WTC11 (cell line): Measurements from ENCODE around the gene EEF1AKMT1.

ENCODE experiments used
- CREB1 ChIP-seq: sonication (generic); formaldehyde crosslinking; IDR thresholded peaks from 2 replicates; pipeline ENCODE4 v1.8.0; 2023; ENCODE audit warnings: mild to moderate bottlenecking, missing genetic modification reagents
- CTCF ChIP-seq: fragments of 200-600 bp; IDR thresholded peaks from 2 replicates; pipeline ENCODE4 v1.8.0; 2022; ENCODE audit warnings: antibody characterized with exemption
- FOXK1 ChIP-seq: sonication (generic); formaldehyde crosslinking; IDR thresholded peaks from 2 replicates; pipeline ENCODE4 v1.8.0; 2022; ENCODE audit warnings: mild to moderate bottlenecking, moderate library complexity, missing genetic modification reagents
- MAX ChIP-seq: sonication (generic); formaldehyde crosslinking; IDR thresholded peaks from 2 replicates; pipeline ENCODE4 v1.8.0; 2022; ENCODE audit warnings: mild to moderate bottlenecking, missing genetic modification reagents
- NFYB ChIP-seq: sonication (generic); formaldehyde crosslinking; conservative IDR thresholded peaks from 2 replicates; pipeline ENCODE4 v1.8.0; 2022; ENCODE audit warnings: low read depth, missing genetic modification reagents
- NR1H2 ChIP-seq: sonication (generic); formaldehyde crosslinking; IDR thresholded peaks from 2 replicates; pipeline ENCODE4 v1.9.0; 2021; ENCODE audit warnings: mild to moderate bottlenecking, moderate library complexity, missing genetic modification reagents
- NR2C2 ChIP-seq: sonication (generic); formaldehyde crosslinking; IDR thresholded peaks from 2 replicates; pipeline ENCODE4 v1.8.0; 2022; ENCODE audit warnings: mild to moderate bottlenecking, missing genetic modification reagents
- TP53 ChIP-seq: sonication (generic); formaldehyde crosslinking; IDR thresholded peaks from 2 replicates; pipeline ENCODE4 v1.8.1; 2023; ENCODE audit warnings: mild to moderate bottlenecking, missing genetic modification reagents
- ZNF232 ChIP-seq: sonication (generic); formaldehyde crosslinking; IDR thresholded peaks from 2 replicates; pipeline ENCODE4 v1.8.0; 2022; ENCODE audit warnings: mild to moderate bottlenecking, missing genetic modification reagents
- ZNF512 ChIP-seq: sonication (generic); formaldehyde crosslinking; IDR thresholded peaks from 2 replicates; pipeline ENCODE4 v1.8.1; 2022; ENCODE audit warnings: missing genetic modification reagents, borderline replicate concordance
- TF ChIP-seq, protein P1 (sequence below): sonication (generic); formaldehyde crosslinking; IDR thresholded peaks from 2 replicates; pipeline ENCODE4 v1.8.1; 2023; ENCODE audit warnings: mild to moderate bottlenecking, missing genetic modification reagents, borderline replicate concordance

DNA sequence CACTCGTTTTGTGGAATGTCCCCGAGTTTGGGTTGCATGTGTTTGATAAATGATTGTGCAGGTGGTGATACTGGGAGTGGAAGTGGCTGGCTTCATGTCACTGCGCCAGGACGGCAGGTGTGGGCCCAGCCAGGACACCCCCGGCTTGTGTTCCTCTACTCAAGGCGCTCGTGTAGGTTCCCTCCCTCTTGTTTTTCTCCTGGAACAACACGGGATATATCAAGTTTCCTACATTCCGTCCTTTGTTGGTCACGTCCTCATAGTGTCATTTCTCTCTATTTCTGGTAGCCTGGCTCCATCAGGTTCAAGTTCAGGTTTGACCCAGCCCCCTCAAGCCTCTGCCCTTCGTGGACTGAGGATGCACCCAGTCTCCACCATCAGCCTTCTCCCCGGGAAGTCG lies 54.0 kb downstream of the EEF1AKMT1 start:
- TF ChIP-seq NR1H2 (CRISPR knock-in tag) (no peak), TP53 (CRISPR knock-in tag) (no peak), NFYB (CRISPR knock-in tag) (no peak), FOXK1 (CRISPR knock-in tag) (no peak), CTCF (no peak), ZNF512 (CRISPR knock-in tag) (no peak), MAX (no peak), NR2C2 (CRISPR knock-in tag) (no peak), ZNF232 (CRISPR knock-in tag) (no peak), CREB1 (no peak)
- TF ChIP-seq, protein P1, sequence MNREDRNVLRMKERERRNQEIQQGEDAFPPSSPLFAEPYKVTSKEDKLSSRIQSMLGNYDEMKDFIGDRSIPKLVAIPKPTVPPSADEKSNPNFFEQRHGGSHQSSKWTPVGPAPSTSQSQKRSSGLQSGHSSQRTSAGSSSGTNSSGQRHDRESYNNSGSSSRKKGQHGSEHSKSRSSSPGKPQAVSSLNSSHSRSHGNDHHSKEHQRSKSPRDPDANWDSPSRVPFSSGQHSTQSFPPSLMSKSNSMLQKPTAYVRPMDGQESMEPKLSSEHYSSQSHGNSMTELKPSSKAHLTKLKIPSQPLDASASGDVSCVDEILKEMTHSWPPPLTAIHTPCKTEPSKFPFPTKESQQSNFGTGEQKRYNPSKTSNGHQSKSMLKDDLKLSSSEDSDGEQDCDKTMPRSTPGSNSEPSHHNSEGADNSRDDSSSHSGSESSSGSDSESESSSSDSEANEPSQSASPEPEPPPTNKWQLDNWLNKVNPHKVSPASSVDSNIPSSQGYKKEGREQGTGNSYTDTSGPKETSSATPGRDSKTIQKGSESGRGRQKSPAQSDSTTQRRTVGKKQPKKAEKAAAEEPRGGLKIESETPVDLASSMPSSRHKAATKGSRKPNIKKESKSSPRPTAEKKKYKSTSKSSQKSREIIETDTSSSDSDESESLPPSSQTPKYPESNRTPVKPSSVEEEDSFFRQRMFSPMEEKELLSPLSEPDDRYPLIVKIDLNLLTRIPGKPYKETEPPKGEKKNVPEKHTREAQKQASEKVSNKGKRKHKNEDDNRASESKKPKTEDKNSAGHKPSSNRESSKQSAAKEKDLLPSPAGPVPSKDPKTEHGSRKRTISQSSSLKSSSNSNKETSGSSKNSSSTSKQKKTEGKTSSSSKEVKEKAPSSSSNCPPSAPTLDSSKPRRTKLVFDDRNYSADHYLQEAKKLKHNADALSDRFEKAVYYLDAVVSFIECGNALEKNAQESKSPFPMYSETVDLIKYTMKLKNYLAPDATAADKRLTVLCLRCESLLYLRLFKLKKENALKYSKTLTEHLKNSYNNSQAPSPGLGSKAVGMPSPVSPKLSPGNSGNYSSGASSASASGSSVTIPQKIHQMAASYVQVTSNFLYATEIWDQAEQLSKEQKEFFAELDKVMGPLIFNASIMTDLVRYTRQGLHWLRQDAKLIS (CRISPR knock-in tag): no peak
